ENCODE data around the gene ADAMTS3.

The ADAMTS3 gene

GRCh38 chr4:72564789-72565188 lies 4.2 kb downstream of the ADAMTS3 start (continued):
- TF ChIP-seq, protein P1, sequence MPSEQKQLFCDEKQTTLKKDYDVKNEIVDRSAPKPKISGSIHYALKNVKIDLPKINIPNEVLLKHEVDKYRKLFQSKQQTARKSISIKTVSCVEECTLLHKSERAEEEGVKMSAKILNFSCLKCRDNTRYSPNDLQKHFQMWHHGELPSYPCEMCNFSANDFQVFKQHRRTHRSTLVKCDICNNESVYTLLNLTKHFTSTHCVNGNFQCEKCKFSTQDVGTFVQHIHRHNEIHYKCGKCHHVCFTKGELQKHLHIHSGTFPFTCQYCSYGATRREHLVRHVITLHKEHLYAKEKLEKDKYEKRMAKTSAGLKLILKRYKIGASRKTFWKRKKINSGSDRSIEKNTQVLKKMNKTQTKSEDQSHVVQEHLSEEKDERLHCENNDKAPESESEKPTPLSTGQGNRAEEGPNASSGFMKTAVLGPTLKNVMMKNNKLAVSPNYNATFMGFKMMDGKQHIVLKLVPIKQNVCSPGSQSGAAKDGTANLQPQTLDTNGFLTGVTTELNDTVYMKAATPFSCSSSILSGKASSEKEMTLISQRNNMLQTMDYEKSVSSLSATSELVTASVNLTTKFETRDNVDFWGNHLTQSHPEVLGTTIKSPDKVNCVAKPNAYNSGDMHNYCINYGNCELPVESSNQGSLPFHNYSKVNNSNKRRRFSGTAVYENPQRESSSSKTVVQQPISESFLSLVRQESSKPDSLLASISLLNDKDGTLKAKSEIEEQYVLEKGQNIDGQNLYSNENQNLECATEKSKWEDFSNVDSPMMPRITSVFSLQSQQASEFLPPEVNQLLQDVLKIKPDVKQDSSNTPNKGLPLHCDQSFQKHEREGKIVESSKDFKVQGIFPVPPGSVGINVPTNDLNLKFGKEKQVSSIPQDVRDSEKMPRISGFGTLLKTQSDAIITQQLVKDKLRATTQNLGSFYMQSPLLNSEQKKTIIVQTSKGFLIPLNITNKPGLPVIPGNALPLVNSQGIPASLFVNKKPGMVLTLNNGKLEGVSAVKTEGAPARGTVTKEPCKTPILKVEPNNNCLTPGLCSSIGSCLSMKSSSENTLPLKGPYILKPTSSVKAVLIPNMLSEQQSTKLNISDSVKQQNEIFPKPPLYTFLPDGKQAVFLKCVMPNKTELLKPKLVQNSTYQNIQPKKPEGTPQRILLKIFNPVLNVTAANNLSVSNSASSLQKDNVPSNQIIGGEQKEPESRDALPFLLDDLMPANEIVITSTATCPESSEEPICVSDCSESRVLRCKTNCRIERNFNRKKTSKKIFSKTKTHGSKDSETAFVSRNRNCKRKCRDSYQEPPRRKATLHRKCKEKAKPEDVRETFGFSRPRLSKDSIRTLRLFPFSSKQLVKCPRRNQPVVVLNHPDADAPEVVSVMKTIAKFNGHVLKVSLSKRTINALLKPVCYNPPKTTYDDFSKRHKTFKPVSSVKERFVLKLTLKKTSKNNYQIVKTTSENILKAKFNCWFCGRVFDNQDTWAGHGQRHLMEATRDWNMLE (tag by site-specific recombination; conservative IDR thresholded peaks at IDR 0.05; ENCODE audit: low read depth): no peak
- TF ChIP-seq KLF9 (tag by site-specific recombination; IDR thresholded peaks at IDR 0.05; ENCODE audit: low read depth) (no peak), ZNF830 (tag by site-specific recombination; IDR thresholded peaks at IDR 0.05; ENCODE audit: low read depth) (no peak), WT1 (tag by site-specific recombination; IDR thresholded peaks at IDR 0.05) (no peak), ZNF37A (tag by site-specific recombination; IDR thresholded peaks at IDR 0.05) (no peak), ZNF747 (tag by site-specific recombination; IDR thresholded peaks at IDR 0.05) (no peak), ZNF280D (tag by site-specific recombination; IDR thresholded peaks at IDR 0.05) (no peak), ZNF324 (tag by site-specific recombination; IDR thresholded peaks at IDR 0.05) (no peak), ZNF112 (tag by site-specific recombination; IDR thresholded peaks at IDR 0.05) (no peak), ZNF692 (tag by site-specific recombination; IDR thresholded peaks at IDR 0.05) (no peak), SCRT2 (tag by site-specific recombination; IDR thresholded peaks at IDR 0.05) (no peak)

- H3K27ac ChIP-seq (ENCODE audit: extremely low read depth, low read depth, low read length): no peak overlapping the region
- TF ChIP-seq, protein P2, sequence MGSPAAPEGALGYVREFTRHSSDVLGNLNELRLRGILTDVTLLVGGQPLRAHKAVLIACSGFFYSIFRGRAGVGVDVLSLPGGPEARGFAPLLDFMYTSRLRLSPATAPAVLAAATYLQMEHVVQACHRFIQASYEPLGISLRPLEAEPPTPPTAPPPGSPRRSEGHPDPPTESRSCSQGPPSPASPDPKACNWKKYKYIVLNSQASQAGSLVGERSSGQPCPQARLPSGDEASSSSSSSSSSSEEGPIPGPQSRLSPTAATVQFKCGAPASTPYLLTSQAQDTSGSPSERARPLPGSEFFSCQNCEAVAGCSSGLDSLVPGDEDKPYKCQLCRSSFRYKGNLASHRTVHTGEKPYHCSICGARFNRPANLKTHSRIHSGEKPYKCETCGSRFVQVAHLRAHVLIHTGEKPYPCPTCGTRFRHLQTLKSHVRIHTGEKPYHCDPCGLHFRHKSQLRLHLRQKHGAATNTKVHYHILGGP (tag by site-specific recombination; IDR thresholded peaks at IDR 0.05): no peak
- TF ChIP-seq ZNF658 (tag by site-specific recombination; IDR thresholded peaks at IDR 0.05) (no peak), PRDM4 (tag by site-specific recombination; IDR thresholded peaks at IDR 0.05) (no peak), ZNF664 (tag by site-specific recombination; IDR thresholded peaks at IDR 0.05) (no peak), MYNN (tag by site-specific recombination; IDR thresholded peaks at IDR 0.05; ENCODE audit: borderline replicate concordance) (no peak), ZNF621 (tag by site-specific recombination; IDR thresholded peaks at IDR 0.05) (no peak), FEZF1 (tag by site-specific recombination; IDR thresholded peaks at IDR 0.05) (no peak), ZNF558 (tag by site-specific recombination; IDR thresholded peaks at IDR 0.05) (no peak)
- TF ChIP-seq, protein P3, sequence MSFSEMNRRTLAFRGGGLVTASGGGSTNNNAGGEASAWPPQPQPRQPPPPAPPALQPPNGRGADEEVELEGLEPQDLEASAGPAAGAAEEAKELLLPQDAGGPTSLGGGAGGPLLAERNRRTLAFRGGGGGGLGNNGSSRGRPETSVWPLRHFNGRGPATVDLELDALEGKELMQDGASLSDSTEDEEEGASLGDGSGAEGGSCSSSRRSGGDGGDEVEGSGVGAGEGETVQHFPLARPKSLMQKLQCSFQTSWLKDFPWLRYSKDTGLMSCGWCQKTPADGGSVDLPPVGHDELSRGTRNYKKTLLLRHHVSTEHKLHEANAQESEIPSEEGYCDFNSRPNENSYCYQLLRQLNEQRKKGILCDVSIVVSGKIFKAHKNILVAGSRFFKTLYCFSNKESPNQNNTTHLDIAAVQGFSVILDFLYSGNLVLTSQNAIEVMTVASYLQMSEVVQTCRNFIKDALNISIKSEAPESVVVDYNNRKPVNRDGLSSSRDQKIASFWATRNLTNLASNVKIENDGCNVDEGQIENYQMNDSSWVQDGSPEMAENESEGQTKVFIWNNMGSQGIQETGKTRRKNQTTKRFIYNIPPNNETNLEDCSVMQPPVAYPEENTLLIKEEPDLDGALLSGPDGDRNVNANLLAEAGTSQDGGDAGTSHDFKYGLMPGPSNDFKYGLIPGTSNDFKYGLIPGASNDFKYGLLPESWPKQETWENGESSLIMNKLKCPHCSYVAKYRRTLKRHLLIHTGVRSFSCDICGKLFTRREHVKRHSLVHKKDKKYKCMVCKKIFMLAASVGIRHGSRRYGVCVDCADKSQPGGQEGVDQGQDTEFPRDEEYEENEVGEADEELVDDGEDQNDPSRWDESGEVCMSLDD (tag by site-specific recombination; IDR thresholded peaks at IDR 0.05): no peak
- POLR2A ChIA-PET: no interaction called here
These were observed 4.8 kb downstream of the ADAMTS3 start for GRCh38 chr4:72564184-72564583.

More at GRCh38 chr4:72564184-72564583, 4.8 kb downstream of the ADAMTS3 start:
- CTCF ChIA-PET: no interaction called here
- no peak overlapping the region for H3K4me3 ChIP-seq (ENCODE audit: low read depth, low read length)
- H3K4me1 ChIP-seq (ENCODE audit: control insufficient read depth, insufficient read depth, low read length): no peaks in the 10 kb centered on the region; the same call in 1 of the 2 replicates
- H3K9me3 ChIP-seq (ENCODE audit: control insufficient read depth, insufficient read depth, low read depth, low read length): no peaks in the 10 kb centered on the region
- no peaks in the 10 kb centered on the region for H3K36me3 ChIP-seq (ENCODE audit: control insufficient read depth in 2 of 2, insufficient read depth in 1 of 2, low read length in 2 of 2)

All from HEK293 (cell line).